GM12874 (cell line): Measurements from ENCODE around the gene CASR.

Experiments
- CTCF ChIP-seq: IDR thresholded peaks from 2 replicates; pipeline ENCODE4 v1.5.1; 2011; ENCODE audit warnings: low read depth, mild to moderate bottlenecking, control low read depth, low read length, moderate library complexity; ENCODE audit not compliant: insufficient read depth

Gene CASR

GRCh38 chr3:122281891-122282290 lies 98.4 kb downstream of the CASR start:
- TF ChIP-seq CTCF: no peak

GRCh38 chr3:122283796-122284445 lies 100.5 kb downstream of the CASR start:
- no peak for TF ChIP-seq CTCF

- TF ChIP-seq CTCF: no peak
These were observed 101.0 kb downstream of the CASR start for GRCh38 chr3:122284486-122284885.

- no peak for TF ChIP-seq CTCF
These were observed 110.9 kb downstream of the CASR start for GRCh38 chr3:122294359-122294758.

- no peak for TF ChIP-seq CTCF
These were observed 112.0 kb downstream of the CASR start for GRCh38 chr3:122295266-122296062.

- TF ChIP-seq CTCF: peak; percentile 47; the same call in 1 of the 2 replicates
These were observed 114.8 kb downstream of the CASR start for GRCh38 chr3:122298239-122298638.

- no peak for TF ChIP-seq CTCF
These were observed 115.7 kb downstream of the CASR start for GRCh38 chr3:122299215-122299614.
